Activated gamma-delta T cell treated with anti-CD3 and anti-CD28 coated beads, Interleukin-2, amount 50 U/mL, for 16 hours (primary cell): ENCODE data around the gene IQGAP2.

Experiments
- DNase-seq: peaks from one replicate; pipeline ENCODE4 v3.0.0-alpha.2; 2020; ENCODE audit warnings: low read depth

The IQGAP2 gene

GRCh38 chr5:76612942-76613341 is 209.9 kb downstream of the IQGAP2 start:
- no peak for DNase-seq

- DNase-seq, result no peak
Measured at GRCh38 chr5:76615759-76616158, 212.7 kb downstream of the IQGAP2 start.

- no peak for DNase-seq
Measured at GRCh38 chr5:76616206-76616605, 213.1 kb downstream of the IQGAP2 start.

GRCh38 chr5:76617229-76617628 is 214.1 kb downstream of the IQGAP2 start:
- DNase-seq, result no peak

- DNase-seq, result no peak
Measured at GRCh38 chr5:76617675-76618074, 214.6 kb downstream of the IQGAP2 start.

GRCh38 chr5:76620166-76620565 is 217.1 kb downstream of the IQGAP2 start:
- no peak for DNase-seq

- DNase-seq, result no peak
Measured at GRCh38 chr5:76622076-76622475, 219.0 kb downstream of the IQGAP2 start.

- no peak for DNase-seq
Measured at GRCh38 chr5:76622973-76623596, 220.0 kb downstream of the IQGAP2 start, which contains the start of gene F2RL2. Gene F2RL2, minus strand, starts transcription at chr5:76623403. Its CDS starts 173 bp downstream, at chr5:76623230.

- no peak for DNase-seq
Measured at GRCh38 chr5:76625087-76625815, 222.2 kb downstream of the IQGAP2 start.

GRCh38 chr5:76626738-76627137 is 223.7 kb downstream of the IQGAP2 start:
- no peak for DNase-seq

GRCh38 chr5:76634661-76635060 is 231.6 kb downstream of the IQGAP2 start:
- DNase-seq, result no peak

- DNase-seq, result no peak
Measured at GRCh38 chr5:76637490-76637889, 234.4 kb downstream of the IQGAP2 start.

- DNase-seq, result no peak
Measured at GRCh38 chr5:76638479-76638878, 235.4 kb downstream of the IQGAP2 start.

- DNase-seq, result peak; percentile 46
Measured at GRCh38 chr5:76641514-76642120, 238.5 kb downstream of the IQGAP2 start.

GRCh38 chr5:76642390-76643040 is 239.4 kb downstream of the IQGAP2 start:
- no peak for DNase-seq

- no peak for DNase-seq
Measured at GRCh38 chr5:76643371-76643770, 240.3 kb downstream of the IQGAP2 start.

- DNase-seq, result no peak
Measured at GRCh38 chr5:76649140-76649539, 246.1 kb downstream of the IQGAP2 start.

- DNase-seq, result no peak
Measured at GRCh38 chr5:76652809-76653414, 249.8 kb downstream of the IQGAP2 start.

- no peak for DNase-seq
Measured at GRCh38 chr5:76657091-76657490, 254.0 kb downstream of the IQGAP2 start.

- DNase-seq, result no peak
Measured at GRCh38 chr5:76657683-76658311, 254.7 kb downstream of the IQGAP2 start.

GRCh38 chr5:76660360-76660759 is 257.3 kb downstream of the IQGAP2 start:
- DNase-seq, result no peak

GRCh38 chr5:76662521-76662920 is 259.4 kb downstream of the IQGAP2 start:
- DNase-seq, result no peak
